WTC11 (cell line): ENCODE data around the gene NEB. TPM values are rescaled to one million over a fixed set of nuclear protein-coding genes. Genes with fewer than 3 reads are reported as not detected.

Source experiments
- ATAC-seq: fragments of 200-7000 bp; cut with Tn5 transposase; 2 replicates; pipeline ENCODE4 v1.10.0; 2021; ENCODE audit warnings: mild to moderate bottlenecking, moderate library complexity
- CTCF ChIA-PET: fragments of 300-600 bp; sonication (Branson Sonifier 250); formaldehyde crosslinking; loops from one replicate; lab custom pipeline; 2021; ENCODE audit warnings: antibody characterized with exemption; lab: Charles Lee
- POLR2A ChIA-PET: fragments of 350-600 bp; sonication (Branson Sonifier 250); formaldehyde crosslinking; loops from one replicate; lab custom pipeline; 2021; ENCODE audit warnings: antibody characterized with exemption; lab: Charles Lee
- DNase-seq: peaks from one replicate; pipeline ENCODE4 v3.0.0; 2021; ENCODE audit warnings: low spot score
- H3K27ac Mint-ChIP-seq: 2 replicates; pipeline ENCODE4 v1.8.0; 2021; ENCODE audit warnings: mixed read lengths
- H3K27me3 Mint-ChIP-seq: 2 replicates; pipeline ENCODE4 v1.8.0; 2021; ENCODE audit warnings: low read depth, mild to moderate bottlenecking, moderate library complexity, mixed read lengths
- H3K36me3 Mint-ChIP-seq: 2 replicates; pipeline ENCODE4 v1.8.0; 2021; ENCODE audit warnings: mixed read lengths
- H3K4me1 Mint-ChIP-seq: 2 replicates; pipeline ENCODE4 v1.8.0; 2022; ENCODE audit warnings: mixed read lengths
- H3K4me3 Mint-ChIP-seq: 2 replicates; pipeline ENCODE4 v1.8.0; 2021; ENCODE audit warnings: mild to moderate bottlenecking, moderate library complexity, mixed read lengths
- H3K9me3 Mint-ChIP-seq: 2 replicates; pipeline ENCODE4 v1.8.0; 2021; ENCODE audit warnings: mixed read lengths
- CREM ChIP-seq: sonication (generic); formaldehyde crosslinking; IDR thresholded peaks from 2 replicates; pipeline ENCODE4 v1.8.1; 2022; ENCODE audit warnings: mild to moderate bottlenecking, missing genetic modification reagents, moderate library complexity
- ETV6 ChIP-seq: sonication (generic); formaldehyde crosslinking; IDR thresholded peaks from 2 replicates; pipeline ENCODE4 v1.8.1; 2022; ENCODE audit warnings: mild to moderate bottlenecking, missing genetic modification reagents
- FOXK1 ChIP-seq: sonication (generic); formaldehyde crosslinking; IDR thresholded peaks from 2 replicates; pipeline ENCODE4 v1.8.0; 2022; ENCODE audit warnings: mild to moderate bottlenecking, moderate library complexity, missing genetic modification reagents
- FOXP1 ChIP-seq: sonication (generic); formaldehyde crosslinking; IDR thresholded peaks from 2 replicates; pipeline ENCODE4 v1.8.0; 2022; ENCODE audit warnings: missing genetic modification reagents, mild to moderate bottlenecking, moderate library complexity, borderline replicate concordance
- HMGXB4 ChIP-seq: sonication (generic); formaldehyde crosslinking; IDR thresholded peaks from 2 replicates; pipeline ENCODE4 v1.8.1; 2023; ENCODE audit warnings: mild to moderate bottlenecking, moderate library complexity, missing genetic modification reagents
- IRF1 ChIP-seq: sonication (generic); formaldehyde crosslinking; IDR thresholded peaks from 2 replicates; pipeline ENCODE4 v1.8.0; 2023; ENCODE audit warnings: missing genetic modification reagents
- MYBL2 ChIP-seq: sonication (generic); formaldehyde crosslinking; IDR thresholded peaks from 2 replicates; pipeline ENCODE4 v1.8.1; 2023; ENCODE audit warnings: mild to moderate bottlenecking, moderate library complexity, missing genetic modification reagents
- NFE2L1 ChIP-seq: sonication (generic); formaldehyde crosslinking; IDR thresholded peaks from 2 replicates; pipeline ENCODE4 v1.8.1; 2023; ENCODE audit warnings: missing genetic modification reagents
- NR1H2 ChIP-seq: sonication (generic); formaldehyde crosslinking; IDR thresholded peaks from 2 replicates; pipeline ENCODE4 v1.9.0; 2021; ENCODE audit warnings: mild to moderate bottlenecking, moderate library complexity, missing genetic modification reagents
- NR2C2 ChIP-seq: sonication (generic); formaldehyde crosslinking; IDR thresholded peaks from 2 replicates; pipeline ENCODE4 v1.8.0; 2022; ENCODE audit warnings: mild to moderate bottlenecking, missing genetic modification reagents
- NR3C1 ChIP-seq: sonication (generic); formaldehyde crosslinking; conservative IDR thresholded peaks from 2 replicates; pipeline ENCODE4 v1.8.1; 2023; ENCODE audit warnings: low read depth, mild to moderate bottlenecking, missing genetic modification reagents
- RORB ChIP-seq: fragments of 250-450 bp; sonication (Bioruptor Pico); IDR thresholded peaks from 2 replicates; pipeline ENCODE4 v1.9.0; 2021; ENCODE audit warnings: mild to moderate bottlenecking
- SMAD3 ChIP-seq: sonication (generic); formaldehyde crosslinking; IDR thresholded peaks from 2 replicates; pipeline ENCODE4 v1.8.0; 2022; ENCODE audit warnings: missing genetic modification reagents, mild to moderate bottlenecking, borderline replicate concordance
- SMAD4 ChIP-seq: sonication (generic); formaldehyde crosslinking; IDR thresholded peaks from 2 replicates; pipeline ENCODE4 v1.8.0; 2022; ENCODE audit warnings: mild to moderate bottlenecking, missing genetic modification reagents
- STAT6 ChIP-seq: sonication (generic); formaldehyde crosslinking; conservative IDR thresholded peaks from 2 replicates; pipeline ENCODE4 v1.8.1; 2023; ENCODE audit warnings: mild to moderate bottlenecking, low read depth, missing genetic modification reagents, moderate library complexity
- TCF7 ChIP-seq: sonication (generic); formaldehyde crosslinking; IDR thresholded peaks from 2 replicates; pipeline ENCODE4 v1.8.0; 2022; ENCODE audit warnings: mild to moderate bottlenecking, low read depth, missing genetic modification reagents, moderate library complexity
- TEAD1 ChIP-seq: sonication (generic); formaldehyde crosslinking; IDR thresholded peaks from 2 replicates; pipeline ENCODE4 v1.8.0; 2022; ENCODE audit warnings: mild to moderate bottlenecking, missing genetic modification reagents
- USF2 ChIP-seq: sonication (generic); formaldehyde crosslinking; IDR thresholded peaks from 2 replicates; pipeline ENCODE4 v1.8.1; 2023; ENCODE audit warnings: mild to moderate bottlenecking, missing genetic modification reagents, moderate library complexity
- ZBTB21 ChIP-seq: sonication (generic); formaldehyde crosslinking; IDR thresholded peaks from 2 replicates; pipeline ENCODE4 v1.8.1; 2023; ENCODE audit warnings: mild to moderate bottlenecking, missing genetic modification reagents, borderline replicate concordance
- ZNF423 ChIP-seq: fragments of 250-450 bp; sonication (Bioruptor Pico); IDR thresholded peaks from 2 replicates; pipeline ENCODE4 v2.1.2; 2022; ENCODE audit warnings: mild to moderate bottlenecking, moderate library complexity
- ZNF532 ChIP-seq: fragments of 250-450 bp; sonication (Bioruptor Pico); IDR thresholded peaks from 2 replicates; pipeline ENCODE4 v1.9.0; 2021; ENCODE audit warnings: mild to moderate bottlenecking, borderline replicate concordance
- ZSCAN18 ChIP-seq: fragments of 250-450 bp; sonication (Bioruptor Pico); IDR thresholded peaks from 2 replicates; pipeline ENCODE4 v2.1.2; 2022; ENCODE audit warnings: mild to moderate bottlenecking, moderate library complexity
- total RNA-seq: library from RNA; stranded (reverse); gene quantifications from 3 replicates; pipeline ENCODE4 v1.2.3, GENCODE V29; 2021

The NEB gene
- total RNA-seq, 1 experiment from 2014 or later, result 1.9 TPM

- H3K27ac Mint-ChIP-seq, result no peak overlapping the region
- CTCF ChIA-PET, result no interaction called here
- TF ChIP-seq NR2C2 (no peak), FOXK1 (no peak), TCF7 (no peak)
- no peak overlapping the region for H3K4me3 Mint-ChIP-seq
- H3K4me1 Mint-ChIP-seq, result peaks cover 11% of the 10 kb centered on the region
- H3K27me3 Mint-ChIP-seq, result no peaks in the 10 kb centered on the region
- DNase-seq (no peak), ATAC-seq (no peak)
- no peaks in the 10 kb centered on the region for H3K9me3 Mint-ChIP-seq
- POLR2A ChIA-PET, result no interaction called here
- no peaks in the 10 kb centered on the region for H3K36me3 Mint-ChIP-seq
Observed at GRCh38 chr2:151522556-151522955, 211.7 kb downstream of the NEB start.

- Mint-ChIP-seq H3K4me1 (peaks cover 11% of the 10 kb centered on the region), H3K9me3 (no peaks in the 10 kb centered on the region), H3K36me3 (no peaks in the 10 kb centered on the region), H3K27ac (0 out of 2 replicates have a peak overlapping the region, but pooled peaks have one; percentile 0), H3K4me3 (no peak overlapping the region), H3K27me3 (no peaks in the 10 kb centered on the region)
- ATAC-seq (no peak), DNase-seq (no peak)
- TF ChIP-seq ZSCAN18 (CRISPR knock-in tag) (no peak), SMAD3 (CRISPR knock-in tag) (no peak), FOXP1 (CRISPR knock-in tag) (no peak), NR3C1 (CRISPR knock-in tag) (no peak), TEAD1 (CRISPR knock-in tag) (no peak), MYBL2 (CRISPR knock-in tag) (no peak), NR2C2 (no peak), ZNF423 (CRISPR knock-in tag) (no peak), SMAD4 (CRISPR knock-in tag) (no peak), RORB (CRISPR knock-in tag) (no peak), NR1H2 (no peak), IRF1 (no peak), ETV6 (no peak), USF2 (CRISPR knock-in tag) (no peak), CREM (CRISPR knock-in tag) (no peak), NFE2L1 (CRISPR knock-in tag) (no peak)
- ChIA-PET CTCF (no interaction called here), POLR2A (no interaction called here)
Observed at GRCh38 chr2:151520976-151521375, 213.3 kb downstream of the NEB start.

GRCh38 chr2:151518802-151519201 lies 215.5 kb downstream of the NEB start:
- H3K27ac Mint-ChIP-seq, result no peak overlapping the region
- H3K36me3 Mint-ChIP-seq, result no peaks in the 10 kb centered on the region
- DNase-seq, result no peak
- H3K27me3 Mint-ChIP-seq, result no peaks in the 10 kb centered on the region
- ATAC-seq, result no peak
- CTCF ChIA-PET, result interaction anchor here (1.4 kb wide), 1 partner anchor 480 kb away, joined by 5 read pairs; no protein-coding TSS in a partner anchor
- peaks cover 11% of the 10 kb centered on the region for H3K4me1 Mint-ChIP-seq
- POLR2A ChIA-PET, result no interaction called here
- H3K9me3 Mint-ChIP-seq, result no peaks in the 10 kb centered on the region
- H3K4me3 Mint-ChIP-seq, result no peak overlapping the region
- no peak for TF ChIP-seq ZBTB21 (CRISPR knock-in tag)
- no peak for TF ChIP-seq IRF1
- no peak for TF ChIP-seq ZNF532
- no peak for TF ChIP-seq CREM (CRISPR knock-in tag)
- TF ChIP-seq HMGXB4 (CRISPR knock-in tag), result no peak
- no peak for TF ChIP-seq STAT6
